Neutrophil (primary cell): ENCODE data around the gene CENPF.
A peak's percentile ranks its signal among the peaks of the same experiment; 100 is the strongest.

Experiments
- H3K27ac ChIP-seq: fragments of 200-600 bp; sonication (generic); 2 replicates; pipeline ENCODE4 v1.5.1; 2016; ENCODE audit warnings: mild to moderate bottlenecking, moderate library complexity
- H3K27me3 ChIP-seq: fragments of 200-600 bp; sonication (generic); 2 replicates; pipeline ENCODE4 v1.6.0; 2016; ENCODE audit warnings: mild to moderate bottlenecking
- H3K36me3 ChIP-seq: fragments of 200-600 bp; sonication (generic); 2 replicates; pipeline ENCODE4 v1.5.1; 2017
- H3K4me1 ChIP-seq, 2 experiments: fragments of 200-600 bp in 1 of 2; sonication (generic) in 1 of 2; 1 replicate in 1 of 2; 2 replicates in 1 of 2; pipeline versions ENCODE4 v1.5.1 to v1.6.1; 2013 to 2016; ENCODE audit warnings: low read depth in 1 of 2, low read length in 1 of 2, mild to moderate bottlenecking in 1 of 2, moderate library complexity in 1 of 2; ENCODE audit not compliant: control insufficient read depth in 1 of 2, insufficient read depth in 1 of 2
- H3K4me3 ChIP-seq, 2 experiments: fragments of 200-600 bp in 1 of 2; sonication (generic) in 1 of 2; 1 replicate in 1 of 2; 2 replicates in 1 of 2; pipeline ENCODE4 v1.5.1; 2013 to 2016; ENCODE audit warnings: low read depth in 1 of 2, low read length in 1 of 2, mild to moderate bottlenecking in 1 of 2, moderate library complexity in 1 of 2
- H3K9me3 ChIP-seq: fragments of 200-600 bp; sonication (generic); 2 replicates; pipeline ENCODE4 v1.5.1; 2016
- TF ChIP-seq, protein P1 (sequence below): fragments of 200-600 bp; sonication (generic); IDR thresholded peaks from 2 replicates; pipeline ENCODE4 v1.5.1; 2016; ENCODE audit warnings: antibody characterized with exemption

CENPF gene, protein sequence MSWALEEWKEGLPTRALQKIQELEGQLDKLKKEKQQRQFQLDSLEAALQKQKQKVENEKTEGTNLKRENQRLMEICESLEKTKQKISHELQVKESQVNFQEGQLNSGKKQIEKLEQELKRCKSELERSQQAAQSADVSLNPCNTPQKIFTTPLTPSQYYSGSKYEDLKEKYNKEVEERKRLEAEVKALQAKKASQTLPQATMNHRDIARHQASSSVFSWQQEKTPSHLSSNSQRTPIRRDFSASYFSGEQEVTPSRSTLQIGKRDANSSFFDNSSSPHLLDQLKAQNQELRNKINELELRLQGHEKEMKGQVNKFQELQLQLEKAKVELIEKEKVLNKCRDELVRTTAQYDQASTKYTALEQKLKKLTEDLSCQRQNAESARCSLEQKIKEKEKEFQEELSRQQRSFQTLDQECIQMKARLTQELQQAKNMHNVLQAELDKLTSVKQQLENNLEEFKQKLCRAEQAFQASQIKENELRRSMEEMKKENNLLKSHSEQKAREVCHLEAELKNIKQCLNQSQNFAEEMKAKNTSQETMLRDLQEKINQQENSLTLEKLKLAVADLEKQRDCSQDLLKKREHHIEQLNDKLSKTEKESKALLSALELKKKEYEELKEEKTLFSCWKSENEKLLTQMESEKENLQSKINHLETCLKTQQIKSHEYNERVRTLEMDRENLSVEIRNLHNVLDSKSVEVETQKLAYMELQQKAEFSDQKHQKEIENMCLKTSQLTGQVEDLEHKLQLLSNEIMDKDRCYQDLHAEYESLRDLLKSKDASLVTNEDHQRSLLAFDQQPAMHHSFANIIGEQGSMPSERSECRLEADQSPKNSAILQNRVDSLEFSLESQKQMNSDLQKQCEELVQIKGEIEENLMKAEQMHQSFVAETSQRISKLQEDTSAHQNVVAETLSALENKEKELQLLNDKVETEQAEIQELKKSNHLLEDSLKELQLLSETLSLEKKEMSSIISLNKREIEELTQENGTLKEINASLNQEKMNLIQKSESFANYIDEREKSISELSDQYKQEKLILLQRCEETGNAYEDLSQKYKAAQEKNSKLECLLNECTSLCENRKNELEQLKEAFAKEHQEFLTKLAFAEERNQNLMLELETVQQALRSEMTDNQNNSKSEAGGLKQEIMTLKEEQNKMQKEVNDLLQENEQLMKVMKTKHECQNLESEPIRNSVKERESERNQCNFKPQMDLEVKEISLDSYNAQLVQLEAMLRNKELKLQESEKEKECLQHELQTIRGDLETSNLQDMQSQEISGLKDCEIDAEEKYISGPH (N-terminal part only)

DNA sequence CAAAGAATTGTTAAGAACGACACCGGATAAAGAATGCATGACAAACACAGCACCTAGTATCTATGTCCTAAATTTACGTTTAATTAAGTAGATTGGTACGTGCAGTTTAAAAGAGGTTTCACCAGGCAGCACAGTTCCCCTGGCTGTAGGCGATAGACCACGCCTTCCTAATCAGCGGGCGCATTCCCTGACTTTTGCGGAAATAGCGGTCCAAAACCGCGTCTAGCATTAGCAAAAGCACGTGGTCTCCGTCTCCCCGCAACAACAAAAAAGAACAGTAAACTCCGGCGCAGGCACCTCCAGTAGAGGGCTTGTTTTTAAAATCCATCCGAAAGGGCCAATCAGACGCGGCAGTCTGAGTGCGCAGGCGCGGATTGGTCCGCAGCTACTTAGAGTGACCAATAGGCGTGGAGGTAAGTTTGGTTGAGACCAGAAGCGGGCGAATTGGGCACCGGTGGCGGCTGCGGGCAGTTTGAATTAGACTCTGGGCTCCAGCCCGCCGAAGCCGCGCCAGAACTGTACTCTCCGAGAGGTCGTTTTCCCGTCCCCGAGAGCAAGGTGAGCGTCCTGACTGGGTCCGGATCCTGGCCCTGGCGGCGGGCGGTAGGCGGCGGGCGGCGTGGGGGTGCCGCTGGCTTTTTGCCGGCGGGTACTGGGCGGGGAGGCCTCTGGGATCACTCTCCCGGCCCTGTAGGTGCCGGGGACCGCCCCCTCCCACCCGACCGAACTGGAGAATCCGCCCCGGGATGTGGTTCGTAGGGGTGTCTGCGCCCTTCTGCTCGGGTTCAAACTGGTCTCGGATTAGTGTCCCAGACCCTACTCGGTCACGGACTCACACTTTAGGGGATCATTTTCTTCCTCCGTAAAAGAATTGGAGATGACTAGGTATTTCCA is at the start of gene CENPF:
CENPF (plus strand) TSS at position 432 of the 894 bp plus-strand sequence. CDS start 10,560 bp downstream, outside the sequence.
- Histone ChIP-seq H3K4me3 (peak within 1 kb of the TSS; percentile 59 to 69), H3K9me3 (no peaks in the 10 kb centered on the region), H3K27ac (peak within 1 kb of the TSS; percentile 21), H3K27me3 (no peaks in the 10 kb centered on the region), H3K4me1 (peaks cover 15 to 21% of the 10 kb centered on the region in 2 experiments), H3K36me3 (peaks cover 8% of the 10 kb centered on the region)
- TF ChIP-seq, protein P1, sequence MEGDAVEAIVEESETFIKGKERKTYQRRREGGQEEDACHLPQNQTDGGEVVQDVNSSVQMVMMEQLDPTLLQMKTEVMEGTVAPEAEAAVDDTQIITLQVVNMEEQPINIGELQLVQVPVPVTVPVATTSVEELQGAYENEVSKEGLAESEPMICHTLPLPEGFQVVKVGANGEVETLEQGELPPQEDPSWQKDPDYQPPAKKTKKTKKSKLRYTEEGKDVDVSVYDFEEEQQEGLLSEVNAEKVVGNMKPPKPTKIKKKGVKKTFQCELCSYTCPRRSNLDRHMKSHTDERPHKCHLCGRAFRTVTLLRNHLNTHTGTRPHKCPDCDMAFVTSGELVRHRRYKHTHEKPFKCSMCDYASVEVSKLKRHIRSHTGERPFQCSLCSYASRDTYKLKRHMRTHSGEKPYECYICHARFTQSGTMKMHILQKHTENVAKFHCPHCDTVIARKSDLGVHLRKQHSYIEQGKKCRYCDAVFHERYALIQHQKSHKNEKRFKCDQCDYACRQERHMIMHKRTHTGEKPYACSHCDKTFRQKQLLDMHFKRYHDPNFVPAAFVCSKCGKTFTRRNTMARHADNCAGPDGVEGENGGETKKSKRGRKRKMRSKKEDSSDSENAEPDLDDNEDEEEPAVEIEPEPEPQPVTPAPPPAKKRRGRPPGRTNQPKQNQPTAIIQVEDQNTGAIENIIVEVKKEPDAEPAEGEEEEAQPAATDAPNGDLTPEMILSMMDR, result peak; percentile 53

DNA sequence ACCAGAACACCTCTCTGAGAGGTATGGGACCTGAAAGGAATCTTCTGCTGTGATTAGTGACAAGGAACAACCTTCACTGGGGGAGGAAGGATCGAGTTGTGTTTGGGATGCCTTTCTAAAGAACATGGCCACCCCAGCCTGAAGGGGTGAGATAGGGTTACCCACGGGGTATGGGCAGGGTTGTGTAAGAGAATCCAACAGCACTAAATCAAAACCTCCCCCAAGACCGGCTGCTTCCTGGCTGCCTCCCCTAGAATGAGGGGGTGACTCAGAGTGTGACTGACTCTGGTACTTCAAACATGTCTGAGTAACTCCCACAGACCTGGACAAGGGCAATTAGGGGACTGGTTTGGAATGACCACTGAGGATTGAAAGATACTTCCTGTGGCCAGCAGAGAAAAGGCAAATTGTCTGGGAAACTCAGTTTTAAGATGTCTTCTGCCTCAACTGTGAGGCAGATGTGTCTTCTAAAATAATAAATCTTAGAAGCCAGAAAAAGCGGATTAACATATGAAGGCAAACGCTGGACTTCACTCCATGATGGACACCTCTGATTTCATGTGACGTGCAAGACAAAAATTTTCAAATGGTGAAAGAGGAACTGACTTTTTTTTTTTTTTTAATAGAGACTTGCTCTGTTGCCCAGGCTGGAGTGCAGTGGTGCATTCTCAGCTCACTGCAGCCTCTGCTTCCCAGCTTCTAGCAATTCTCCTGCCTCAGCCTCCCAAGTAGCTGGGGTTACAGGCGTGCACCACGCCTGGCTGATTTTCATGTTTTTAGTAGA is 44.9 kb upstream of the CENPF start:
- TF ChIP-seq, protein P1, result no peak
- H3K4me1 ChIP-seq, result no peaks in the 10 kb centered on the region
- H3K27me3 ChIP-seq, result peaks cover 41% of the 10 kb centered on the region
- H3K4me3 ChIP-seq, result no peak overlapping the region
- no peaks in the 10 kb centered on the region for H3K36me3 ChIP-seq
- H3K27ac ChIP-seq, result no peak overlapping the region
- H3K9me3 ChIP-seq, result no peaks in the 10 kb centered on the region

DNA sequence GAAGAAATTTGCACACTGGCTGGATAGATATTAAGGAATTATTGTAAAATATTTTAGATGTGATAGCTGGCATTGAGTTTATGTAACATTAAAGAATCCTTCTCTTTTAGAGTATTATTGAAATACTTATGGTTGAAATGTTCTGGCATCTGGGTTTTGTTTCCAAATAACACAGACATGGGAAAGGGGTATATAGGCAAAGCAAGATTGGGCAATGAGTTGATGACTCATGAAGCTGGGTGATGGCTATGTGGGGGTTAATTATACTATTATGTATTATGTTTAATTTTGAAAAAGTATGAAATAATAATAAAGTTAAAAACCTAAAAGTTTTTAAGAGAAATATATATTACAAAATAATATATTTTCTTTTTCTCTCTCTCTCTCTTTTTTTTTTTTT is 39.1 kb upstream of the CENPF start:
- Histone ChIP-seq H3K4me1 (no peaks in the 10 kb centered on the region), H3K36me3 (no peaks in the 10 kb centered on the region), H3K27ac (no peak overlapping the region), H3K27me3 (no peaks in the 10 kb centered on the region), H3K9me3 (no peaks in the 10 kb centered on the region), H3K4me3 (no peak overlapping the region)
- TF ChIP-seq, protein P1, result no peak

DNA sequence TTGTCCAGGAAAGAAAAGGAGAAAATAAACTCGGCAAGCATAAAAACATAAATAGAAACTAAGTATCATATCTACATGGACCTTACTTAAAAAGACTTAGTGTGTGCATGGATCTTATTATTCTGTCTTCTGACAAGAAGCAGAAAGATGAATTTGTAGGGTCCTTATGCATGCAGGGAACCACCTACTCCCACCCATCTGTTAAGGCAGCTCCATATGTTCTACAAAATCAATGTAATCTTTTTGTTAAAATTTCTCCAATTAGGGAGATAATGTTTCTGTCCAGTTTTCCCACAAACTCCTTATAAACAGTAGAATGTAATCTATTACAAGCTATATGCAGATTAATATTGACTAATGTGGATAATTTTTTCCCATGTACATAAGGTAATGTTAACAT is 37.7 kb upstream of the CENPF start:
- no peaks in the 10 kb centered on the region for H3K4me1 ChIP-seq
- H3K36me3 ChIP-seq, result no peaks in the 10 kb centered on the region
- no peak overlapping the region for H3K27ac ChIP-seq
- H3K27me3 ChIP-seq, result no peaks in the 10 kb centered on the region
- no peaks in the 10 kb centered on the region for H3K9me3 ChIP-seq
- TF ChIP-seq, protein P1, result no peak
- no peak overlapping the region for H3K4me3 ChIP-seq
